Cerebellar nuclear complex (tissue), 1 donor: Measurements from ENCODE around the gene LPAR5.
"Not testable (repeated sequence)": the region's sequence is repeated elsewhere in the genome, so short reads cannot be mapped to it uniquely, and the experiment has no call there.

ENCODE experiments used
- DNase-seq, 2 experiments: peaks; one replicate each; lab custom pipeline; 2025; lab: John Stamatoyannopoulos, UW

LPAR5 gene

DNA sequence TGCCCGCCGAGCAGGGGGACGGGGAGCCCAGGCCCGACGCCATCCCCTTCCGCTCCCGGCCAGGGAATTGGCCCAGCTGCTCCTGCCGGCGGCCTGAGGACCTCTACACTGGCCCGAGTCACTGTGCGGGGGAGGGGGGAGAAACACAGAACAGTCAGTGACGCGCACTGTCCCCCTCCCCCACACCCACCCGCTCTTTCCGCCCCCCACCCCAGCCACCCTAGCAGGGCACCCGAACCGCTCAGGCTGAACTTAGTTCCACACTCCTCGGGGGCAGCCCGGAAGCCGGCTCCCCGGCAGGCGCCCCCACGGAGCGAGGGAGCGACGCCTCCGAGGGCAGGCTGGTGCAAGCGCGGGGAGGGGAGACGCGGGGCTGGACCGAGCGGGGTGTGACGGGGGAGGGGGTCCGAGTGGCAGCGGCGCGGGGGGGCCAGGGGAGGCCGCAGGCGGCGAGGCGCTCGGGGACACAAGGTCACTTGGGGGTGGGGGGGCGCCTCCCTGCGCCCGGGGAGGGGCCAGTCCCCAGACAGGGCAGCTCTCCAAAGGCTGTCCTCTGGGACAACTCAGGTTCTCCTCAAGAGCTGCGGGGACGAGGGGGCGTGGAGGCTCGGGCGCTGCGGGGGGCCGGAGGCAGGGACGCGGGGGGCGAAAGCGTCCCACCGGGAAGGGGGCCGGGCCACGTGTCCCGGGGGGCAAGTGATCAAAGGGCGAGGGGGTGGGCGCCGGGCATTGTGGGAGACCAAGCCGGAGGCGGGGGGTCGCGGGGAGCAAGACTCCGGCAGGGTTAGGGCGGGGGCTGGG lies 29.2 kb downstream of the LPAR5 start:
- DNase-seq, result no peak

DNA sequence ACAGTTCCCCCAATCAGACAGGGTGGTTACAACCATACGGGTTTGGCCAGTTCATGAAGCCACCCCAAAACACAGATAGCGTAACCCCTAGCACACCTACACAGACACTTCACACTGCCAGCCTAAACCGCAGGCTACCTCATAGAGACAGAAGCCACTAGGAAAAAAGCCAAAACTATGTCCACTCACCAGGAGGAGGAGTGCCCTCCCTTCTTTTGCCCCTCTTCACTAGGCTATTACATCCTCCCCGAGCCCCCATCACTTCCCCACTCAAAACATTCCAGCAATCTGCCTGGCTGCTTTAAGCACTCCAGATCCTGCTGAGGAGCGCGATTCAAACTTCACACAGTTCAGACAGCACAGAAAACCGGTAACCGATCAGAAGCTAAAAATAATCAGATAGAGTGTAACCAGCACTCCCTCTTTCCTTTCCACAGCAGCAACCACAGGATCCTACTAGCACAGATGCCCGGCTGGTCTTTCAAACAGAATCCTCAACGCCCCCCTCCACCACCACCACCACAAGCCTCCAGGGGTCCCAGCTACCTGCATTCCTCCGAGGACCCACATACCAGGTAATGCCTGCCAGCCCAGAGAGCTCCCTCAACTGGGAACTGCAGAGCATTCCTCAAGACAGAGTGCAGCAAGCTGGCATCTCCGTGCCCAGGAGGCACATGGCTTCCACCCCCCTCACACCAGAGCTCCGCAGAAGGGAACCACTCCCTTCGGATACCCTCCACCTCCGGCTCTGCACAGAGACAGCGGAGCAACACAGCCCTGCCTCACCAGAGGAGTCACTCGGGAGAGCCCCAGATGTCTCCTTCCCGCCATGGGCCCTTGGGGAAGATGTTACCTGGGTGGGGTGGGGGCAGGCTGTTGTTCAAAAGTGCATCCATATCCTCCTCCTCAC lies 30.1 kb downstream of the LPAR5 start:
- DNase-seq, result no peak

DNA sequence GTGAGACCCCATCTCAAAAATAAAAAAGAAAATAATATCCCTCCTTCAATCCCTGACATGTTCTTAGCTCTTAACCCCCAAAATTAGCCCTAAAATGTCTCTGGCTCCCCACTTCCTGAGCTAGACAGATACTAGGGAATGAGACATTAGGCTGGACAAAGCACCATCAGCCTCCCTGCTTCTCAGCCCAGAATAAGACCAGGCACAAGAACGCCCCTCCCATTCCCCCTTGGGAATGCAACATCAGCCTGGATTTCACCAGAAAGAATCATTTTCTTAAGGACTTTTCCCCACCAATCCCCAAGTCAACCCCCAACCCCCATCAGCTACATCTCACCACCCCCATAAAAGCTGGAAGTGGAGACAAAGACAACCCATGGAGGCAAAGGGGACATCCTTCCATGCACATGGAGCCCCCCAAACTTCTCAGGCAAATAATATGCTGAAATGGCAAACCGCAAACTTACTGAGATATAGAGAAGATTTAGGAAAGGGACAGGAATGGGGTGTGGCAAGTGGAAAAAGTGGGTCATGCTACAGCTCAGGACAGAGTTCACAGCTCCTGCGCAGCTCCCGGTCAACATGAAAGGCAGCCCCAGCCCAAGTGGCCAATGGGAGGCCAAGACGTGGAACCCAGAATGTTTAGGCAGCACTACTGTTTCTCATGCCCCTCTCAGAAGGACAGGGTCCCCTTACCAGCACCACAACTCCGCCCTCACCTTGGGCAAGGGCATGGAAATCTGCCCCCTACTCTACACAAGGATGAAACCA lies 31.3 kb downstream of the LPAR5 start:
- no peak for DNase-seq

DNA sequence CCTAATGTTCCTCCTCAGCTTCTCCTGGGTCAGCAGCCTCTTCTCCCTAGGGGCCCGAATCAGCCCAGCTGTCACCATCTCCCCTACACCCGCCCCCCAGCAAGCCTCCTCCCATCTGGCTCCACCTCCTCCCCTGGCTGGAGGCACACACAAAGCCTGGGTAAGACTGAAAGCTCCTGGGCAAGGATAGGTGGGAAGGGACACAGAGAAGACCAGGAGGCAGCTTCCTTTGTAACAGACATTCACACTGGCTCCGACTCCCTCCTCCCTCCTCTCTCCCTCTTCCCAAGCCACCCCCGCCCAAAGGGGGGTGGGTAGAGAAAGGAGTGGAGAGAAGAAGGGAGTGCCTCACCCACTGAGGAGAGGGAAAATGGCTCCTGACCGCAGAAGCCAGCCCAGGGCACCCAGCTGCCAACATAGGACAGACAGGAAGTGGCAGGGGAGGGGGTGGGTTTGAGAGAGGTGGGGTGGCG lies 32.6 kb downstream of the LPAR5 start:
- DNase-seq, result no peak

DNA sequence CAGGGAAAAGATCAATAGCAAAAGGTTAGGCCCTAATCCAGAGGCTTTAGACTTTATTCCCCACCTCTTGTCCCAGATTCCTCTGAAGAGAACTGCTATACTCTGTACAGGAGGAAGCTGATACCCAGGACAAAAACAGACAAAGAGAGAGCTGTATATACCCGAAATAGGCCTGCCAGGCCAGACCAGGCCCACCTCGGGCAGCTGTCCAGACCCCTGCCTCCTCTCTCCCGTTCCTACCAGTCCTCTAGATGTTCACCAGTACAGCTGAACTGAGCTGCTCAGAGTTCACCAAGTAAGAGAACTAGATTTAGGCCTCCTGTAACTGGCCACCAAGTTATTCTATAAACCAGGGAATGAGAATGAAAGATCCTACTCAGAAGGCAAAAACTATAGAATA lies 33.2 kb downstream of the LPAR5 start:
- DNase-seq, result no peak

DNA sequence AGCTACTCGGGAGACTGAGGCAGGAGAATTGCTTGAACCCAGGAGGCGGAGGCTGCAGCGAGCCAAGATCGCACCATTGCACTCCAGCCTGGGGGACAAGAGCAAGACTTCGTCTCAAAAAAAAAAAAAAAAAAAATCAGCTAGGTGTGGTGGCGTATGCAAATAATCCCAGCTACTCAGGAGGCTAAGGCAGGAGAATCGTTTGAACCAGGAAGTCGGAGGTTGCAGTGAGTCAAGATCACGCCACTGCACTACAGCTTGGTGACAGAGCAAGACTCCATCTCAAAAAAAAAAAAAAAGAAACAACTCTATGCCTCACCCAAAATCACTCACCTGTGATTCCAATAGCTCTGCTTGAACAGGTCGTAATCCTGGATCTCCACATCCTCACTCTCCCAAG lies 40.1 kb downstream of the LPAR5 start:
- DNase-seq, result not testable (repeated sequence)

DNA sequence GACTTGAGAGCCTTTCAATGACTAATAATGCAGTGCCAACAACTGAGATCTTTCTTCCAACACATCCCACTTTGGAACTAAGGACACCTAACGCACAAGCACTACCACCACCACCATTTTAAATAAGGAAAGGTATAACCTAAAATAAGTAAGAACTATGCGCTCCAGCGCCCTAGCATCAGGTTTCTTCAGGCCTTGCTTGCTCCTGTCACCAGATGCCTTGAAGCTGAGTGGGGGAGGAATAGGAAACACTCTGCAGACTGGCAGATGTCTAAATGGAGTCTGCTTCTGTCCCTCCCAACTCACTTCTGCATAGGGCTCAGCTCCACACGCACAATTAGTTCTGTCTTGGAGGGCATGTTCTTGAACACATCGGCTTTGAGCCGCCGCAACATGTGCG lies 43.7 kb downstream of the LPAR5 start:
- no peak for DNase-seq

DNA sequence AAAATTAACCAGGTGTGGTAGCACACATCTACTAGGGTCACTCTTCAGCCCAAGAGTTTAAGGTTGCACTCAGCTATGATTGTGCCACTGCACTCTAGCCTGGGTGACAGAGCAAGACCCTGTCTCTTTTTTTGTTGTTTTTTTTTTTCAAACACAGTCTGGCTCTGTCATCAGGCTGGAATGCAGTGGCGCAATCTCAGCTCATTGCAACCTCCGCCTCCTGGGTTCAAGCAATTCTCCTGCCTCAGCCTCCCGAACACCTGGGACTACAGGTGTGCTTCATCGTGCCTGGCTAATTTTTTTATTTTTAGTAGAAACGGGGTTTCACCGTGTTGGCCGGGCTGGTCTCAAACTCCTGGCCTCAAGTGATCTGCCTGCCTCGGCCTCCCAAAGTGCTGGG lies 49.2 kb downstream of the LPAR5 start:
- not testable (repeated sequence) for DNase-seq

DNA sequence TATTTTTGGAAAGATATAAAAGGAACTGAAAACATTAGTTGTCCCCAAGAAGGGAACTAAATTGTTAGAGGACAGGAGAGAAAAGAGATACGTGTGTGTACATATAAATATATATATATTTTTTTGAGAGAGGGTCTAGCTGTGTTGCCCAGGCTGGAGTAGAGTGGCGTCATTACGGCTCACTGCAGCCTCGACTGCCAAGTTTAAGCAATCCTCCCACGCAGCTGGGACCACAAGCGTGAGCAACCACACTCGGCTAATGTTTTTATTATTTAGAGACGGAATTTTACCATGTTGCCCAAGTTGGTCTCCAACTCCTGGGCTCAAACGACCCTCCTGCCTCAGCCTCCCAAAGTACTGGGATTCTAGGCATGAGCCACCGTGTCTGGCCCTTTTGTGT lies 51.5 kb downstream of the LPAR5 start:
- no peak for DNase-seq

DNA sequence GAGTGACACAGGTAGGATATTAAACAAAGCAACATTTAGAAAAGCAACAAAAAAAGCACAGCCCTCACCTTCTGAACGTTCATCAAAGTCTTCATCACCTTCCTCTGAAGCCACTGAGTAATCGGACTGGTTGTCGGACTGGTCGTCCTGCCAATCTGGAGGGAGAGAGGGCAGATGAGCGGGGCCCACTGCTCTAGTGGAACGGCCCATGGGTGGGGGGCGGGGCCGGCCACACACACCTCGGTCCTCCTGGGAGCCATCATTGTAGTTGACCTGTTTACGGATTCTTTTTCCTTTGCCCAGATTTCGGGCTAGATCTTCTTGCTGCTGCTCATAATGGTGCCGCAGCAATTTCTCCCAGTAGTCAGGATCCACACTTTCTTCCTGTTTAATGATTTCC lies 52.8 kb downstream of the LPAR5 start:
- no peak for DNase-seq

DNA sequence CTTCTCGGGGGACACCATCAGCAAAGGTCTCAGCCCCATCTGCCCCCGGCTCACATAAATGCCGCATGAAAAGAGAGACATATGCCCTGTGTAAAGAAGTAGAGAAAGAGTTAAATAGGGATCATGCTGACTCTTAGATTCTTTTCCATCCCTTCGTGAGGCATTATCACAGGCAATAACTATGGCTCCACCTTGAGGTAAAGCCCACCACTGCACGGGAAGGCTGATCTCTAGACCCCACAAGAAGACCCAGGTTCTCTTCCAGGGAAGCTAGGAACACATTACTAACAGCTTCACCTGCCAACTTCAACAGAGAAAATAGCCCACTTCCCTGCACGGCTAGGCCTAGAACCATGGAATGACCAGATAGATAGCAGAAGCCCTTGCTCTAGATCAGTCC lies 53.6 kb downstream of the LPAR5 start:
- no peak for DNase-seq

DNA sequence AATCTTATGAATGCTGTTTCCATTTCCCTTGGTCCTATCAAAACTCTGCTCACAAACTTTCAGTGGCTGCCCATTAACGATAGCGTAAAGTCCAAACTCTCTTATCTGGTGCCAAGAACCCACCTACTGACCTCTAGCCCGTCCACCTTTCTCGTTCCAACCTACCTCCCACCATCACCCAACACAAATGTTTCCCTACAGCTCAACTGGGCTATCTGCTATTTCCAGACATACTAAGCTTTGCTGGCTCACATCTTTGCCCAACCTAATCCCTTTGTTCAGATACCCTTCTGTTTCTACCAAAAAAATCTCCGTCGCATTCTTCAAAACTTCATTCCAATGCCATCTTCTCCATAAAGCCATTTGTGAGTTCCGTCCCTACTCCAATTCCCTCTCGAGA lies 60.1 kb downstream of the LPAR5 start:
- DNase-seq, result no peak

DNA sequence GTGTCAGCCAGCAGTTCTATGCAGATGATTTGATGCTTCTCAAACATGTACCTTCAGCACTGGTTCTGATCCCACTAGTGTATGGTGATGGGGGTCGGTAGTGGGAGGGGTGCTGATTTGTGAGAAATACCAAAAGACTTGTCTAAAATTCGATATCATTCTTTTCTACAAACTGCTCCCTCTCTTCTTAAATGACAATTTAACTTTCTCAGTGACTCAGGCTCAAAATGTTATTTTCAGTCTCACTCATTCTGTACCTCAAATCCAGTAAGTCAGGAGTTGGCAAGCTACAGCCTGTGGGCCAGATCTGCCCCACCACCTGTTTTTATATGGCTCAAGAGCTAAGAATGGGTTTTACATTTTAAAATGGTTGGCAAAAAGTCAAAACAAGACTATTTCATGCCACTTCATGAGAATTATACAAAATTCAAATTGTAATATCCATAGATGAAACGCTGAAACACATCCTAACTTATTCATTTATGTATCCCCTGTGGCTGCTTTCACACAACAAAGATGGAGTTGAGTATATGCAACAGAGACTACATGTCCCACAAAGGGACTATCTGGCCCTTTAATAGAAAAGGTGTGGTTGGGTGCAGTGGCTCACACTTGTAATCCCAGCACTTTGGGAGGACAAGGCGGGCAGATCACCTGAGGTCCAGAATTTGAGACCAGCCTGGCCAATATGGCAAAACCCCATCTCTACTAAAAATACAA lies 61.0 kb downstream of the LPAR5 start:
- DNase-seq, result no peak

DNA sequence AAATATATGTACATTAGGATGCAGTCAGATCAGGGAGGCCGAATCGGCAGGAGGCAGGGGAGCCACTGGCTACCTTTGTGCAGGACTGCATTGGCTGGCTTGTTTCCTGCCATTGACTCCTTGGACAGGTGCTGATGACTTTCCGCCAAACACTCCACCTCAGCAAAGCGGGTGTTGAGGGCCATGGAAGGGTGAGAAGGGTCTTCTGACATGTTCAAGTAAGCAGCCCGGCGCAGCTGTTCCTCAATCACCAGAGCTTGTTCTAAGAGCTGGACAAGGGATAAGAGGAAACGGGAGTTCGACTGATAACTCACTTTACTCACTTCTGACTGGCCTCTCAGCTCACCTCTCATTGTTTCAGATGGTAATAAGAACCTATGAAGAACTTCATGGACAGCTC lies 62.8 kb downstream of the LPAR5 start:
- no peak for DNase-seq

DNA sequence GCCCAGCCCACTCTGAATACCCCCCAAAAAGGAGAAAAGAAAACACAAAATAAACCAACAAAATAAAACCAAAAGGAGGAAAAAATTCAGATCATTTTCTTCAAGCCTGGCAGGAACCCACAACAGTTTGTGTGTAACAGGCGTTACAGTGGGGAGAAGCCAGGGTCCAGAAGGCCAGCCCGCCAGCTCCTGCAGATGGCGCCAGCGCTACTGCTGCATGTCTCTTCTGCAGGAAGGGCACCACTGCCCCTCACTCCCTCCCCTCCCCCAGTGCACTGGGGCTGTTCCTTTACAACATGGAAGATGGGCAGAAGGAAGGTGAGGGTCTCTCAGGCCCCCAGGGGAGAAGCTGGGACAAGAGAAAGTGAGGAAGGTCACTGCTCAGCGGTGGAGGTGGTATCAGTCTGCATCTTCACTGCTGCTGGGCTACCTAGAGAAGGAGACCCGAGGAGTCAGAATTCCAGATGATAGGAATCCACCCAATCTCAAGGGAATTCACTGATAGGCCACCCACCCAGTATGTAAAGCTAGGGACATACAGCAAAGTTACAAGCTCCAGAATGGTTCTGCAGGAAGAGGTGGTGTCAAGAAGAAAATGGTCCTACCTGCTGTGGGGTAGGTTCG lies 65.4 kb downstream of the LPAR5 start:
- no peak for DNase-seq

DNA sequence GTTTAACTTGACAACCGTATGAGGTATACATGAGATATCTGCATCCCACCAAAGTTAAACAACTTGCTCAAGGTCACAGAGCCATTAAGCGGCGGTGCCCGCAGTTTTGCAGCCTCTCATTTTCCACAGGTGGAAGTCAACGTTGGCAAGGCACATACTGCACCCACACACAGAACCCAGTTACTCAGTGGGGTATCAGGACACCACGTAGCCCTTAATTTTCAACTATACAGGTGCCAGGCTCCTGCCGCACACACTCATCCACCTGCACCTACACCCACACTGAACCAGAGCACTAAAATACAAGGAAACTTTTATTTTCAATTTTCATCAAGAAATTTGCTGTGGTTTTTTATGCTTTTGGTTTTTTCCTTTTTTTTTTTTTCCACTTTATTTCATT lies 66.0 kb downstream of the LPAR5 start:
- DNase-seq, result no peak

DNA sequence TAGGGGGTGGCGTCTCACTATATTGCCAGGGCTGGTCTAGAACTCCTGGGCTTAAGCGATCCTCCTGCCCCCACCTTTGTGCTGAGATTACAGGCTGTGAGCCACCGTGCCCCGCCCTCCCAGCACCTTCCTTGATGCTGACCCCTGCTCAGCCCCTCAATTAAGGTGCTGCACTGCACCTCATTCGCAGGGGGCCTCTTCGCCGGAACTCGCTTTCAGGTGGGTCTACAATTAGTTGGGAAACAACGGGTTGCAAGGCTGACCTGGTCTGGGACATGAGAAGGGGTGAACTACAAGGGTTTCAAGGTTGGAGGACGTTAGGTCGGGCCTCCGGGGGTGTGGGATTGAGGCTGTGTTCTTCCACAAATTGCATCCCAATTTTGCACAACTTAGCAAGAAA lies 66.4 kb downstream of the LPAR5 start:
- no peak for DNase-seq
